ENCODE data around the gene OR13C9.
A peak's percentile ranks its signal among the peaks of the same experiment; 100 is the strongest.
"Not testable (repeated sequence)": the region's sequence is repeated elsewhere in the genome, so short reads cannot be mapped to it uniquely, and the experiment has no call there.

Gene OR13C9, protein sequence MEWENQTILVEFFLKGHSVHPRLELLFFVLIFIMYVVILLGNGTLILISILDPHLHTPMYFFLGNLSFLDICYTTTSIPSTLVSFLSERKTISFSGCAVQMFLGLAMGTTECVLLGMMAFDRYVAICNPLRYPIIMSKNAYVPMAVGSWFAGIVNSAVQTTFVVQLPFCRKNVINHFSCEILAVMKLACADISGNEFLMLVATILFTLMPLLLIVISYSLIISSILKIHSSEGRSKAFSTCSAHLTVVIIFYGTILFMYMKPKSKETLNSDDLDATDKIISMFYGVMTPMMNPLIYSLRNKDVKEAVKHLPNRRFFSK

GRCh38 chr9:104618104-104618503 is at the start of gene OR13C9:
OR13C9 (minus strand) TSS chr9:104618204; CDS start chr9:104618204, 0 bp downstream.
- no peak for DNase-seq (ENCODE audit: low read depth in 2 of 2)

DNA sequence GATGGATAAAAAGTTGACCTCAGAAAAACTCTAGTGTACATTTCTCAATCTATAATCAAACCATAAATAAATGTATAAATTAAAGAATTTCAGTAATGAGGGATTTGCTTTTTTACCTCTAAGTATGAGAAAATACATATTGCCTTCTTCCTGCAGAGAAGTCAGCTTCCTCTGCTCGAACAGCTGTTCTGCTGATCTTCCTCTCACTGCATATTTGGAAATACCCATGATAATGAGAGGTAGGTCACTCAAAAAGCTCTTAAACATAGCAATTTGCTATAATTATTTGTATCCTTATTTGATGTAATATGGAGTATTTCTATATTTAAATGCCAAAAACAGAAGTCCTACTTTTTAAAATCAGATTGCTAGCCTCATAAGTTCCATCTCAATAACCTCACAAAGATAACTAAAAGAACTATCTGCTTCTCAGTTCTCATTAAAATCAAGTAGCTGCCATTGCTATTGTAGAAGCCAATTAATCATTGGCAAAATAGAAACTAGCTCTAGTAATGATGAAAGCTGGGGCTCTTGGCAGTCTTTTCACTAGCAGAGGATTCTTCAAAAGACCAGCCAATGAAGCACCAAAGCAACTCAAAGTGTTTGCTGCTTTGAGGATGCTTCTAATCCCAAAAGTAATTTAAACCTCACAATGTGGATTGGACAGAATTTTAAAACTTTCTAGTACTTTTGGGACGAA is 40.6 kb upstream of the OR13C9 start:
- no peak for DNase-seq (ENCODE audit: low read depth in 2 of 2)

DNA sequence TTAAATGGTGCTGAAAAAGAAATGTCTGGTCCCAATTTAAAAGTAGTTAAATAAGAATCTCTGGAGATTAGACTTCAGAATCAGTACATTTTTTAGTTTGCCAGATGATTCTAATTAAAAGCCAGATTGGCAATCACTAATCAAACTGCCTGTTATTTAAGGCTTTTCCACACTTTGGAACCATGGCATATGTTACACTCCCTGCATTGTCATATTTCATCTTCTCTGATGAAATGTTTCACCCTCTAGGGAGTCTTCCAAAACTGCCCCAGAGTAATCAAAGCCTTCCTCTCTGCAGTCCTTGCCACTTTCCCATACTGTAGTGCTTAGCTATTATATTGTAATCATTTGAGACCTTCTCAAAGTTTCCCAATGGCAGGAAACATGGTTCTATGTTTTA is 17.5 kb upstream of the OR13C9 start:
- DNase-seq (ENCODE audit: low read depth in 2 of 2): peak; percentile 70 to 71

DNA sequence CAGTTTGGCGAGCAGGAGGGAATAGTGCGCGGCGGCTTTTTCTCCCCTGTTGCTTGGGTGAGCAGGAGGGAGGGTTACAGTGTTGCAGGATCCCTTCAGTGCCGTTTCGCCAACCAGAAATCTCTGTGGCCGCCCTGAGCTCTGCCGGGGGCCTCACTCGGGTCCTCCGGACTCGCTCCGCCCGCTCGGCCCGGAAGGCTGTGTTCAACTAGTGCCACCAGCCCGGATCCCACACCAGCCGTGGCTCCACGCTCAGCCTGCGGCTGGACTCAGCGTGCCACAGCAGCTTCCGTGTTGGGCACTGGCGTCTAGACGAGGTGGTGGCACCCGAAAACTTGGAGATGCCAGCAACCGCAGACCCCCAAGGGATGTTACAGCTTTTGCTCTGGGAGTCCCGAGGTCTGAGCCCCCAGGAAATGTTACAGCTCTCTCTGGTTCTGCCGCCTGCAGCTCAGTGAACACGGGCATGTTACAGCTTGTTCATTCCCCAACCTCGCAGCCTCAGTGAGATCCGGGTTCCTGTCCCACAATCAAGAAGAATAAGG is 16.0 kb upstream of the OR13C9 start:
- DNase-seq (ENCODE audit: low read depth in 2 of 2): no peak

DNA sequence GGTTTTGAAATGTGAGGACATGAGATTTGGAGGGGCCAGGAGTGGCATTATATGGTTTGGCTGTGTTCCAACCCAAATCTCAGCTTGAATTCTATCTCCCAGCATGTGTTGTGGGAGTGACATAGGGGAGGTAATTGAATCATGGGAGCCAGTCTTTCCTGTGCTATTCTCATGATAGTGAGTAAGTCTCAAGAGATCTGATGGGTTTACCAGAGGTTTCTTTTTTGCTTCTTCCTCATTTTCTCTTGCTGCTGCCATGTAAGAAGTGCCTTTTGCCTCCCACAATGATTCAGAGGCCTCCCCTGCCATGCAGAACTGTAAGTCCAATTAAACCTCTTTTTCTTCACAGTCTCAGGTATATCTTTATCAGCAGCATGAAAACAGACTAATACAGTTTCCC is 8.0 kb upstream of the OR13C9 start:
- DNase-seq (ENCODE audit: low read depth in 2 of 2): not testable (repeated sequence)

DNA sequence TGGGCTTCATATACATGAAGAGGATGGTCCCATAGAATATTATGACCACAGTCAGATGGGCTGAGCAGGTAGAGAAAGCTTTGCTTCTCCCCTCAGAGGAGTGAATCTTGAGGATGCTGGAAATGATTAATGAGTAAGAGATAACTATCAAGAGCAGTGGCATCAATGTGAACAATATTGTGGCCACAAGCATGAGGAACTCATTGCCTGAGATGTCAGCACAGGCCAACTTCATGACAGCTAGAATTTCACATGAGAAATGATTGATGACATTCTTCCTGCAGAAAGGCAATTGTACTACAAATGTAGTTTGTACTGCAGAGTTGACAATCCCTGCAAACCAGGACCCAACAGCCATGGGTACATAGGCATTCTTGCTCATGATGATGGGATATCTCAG is 586 bp downstream of the OR13C9 start:
- peak in 1 of 2 experiments; percentile 10 for DNase-seq (ENCODE audit: low read depth in 2 of 2)

DNA sequence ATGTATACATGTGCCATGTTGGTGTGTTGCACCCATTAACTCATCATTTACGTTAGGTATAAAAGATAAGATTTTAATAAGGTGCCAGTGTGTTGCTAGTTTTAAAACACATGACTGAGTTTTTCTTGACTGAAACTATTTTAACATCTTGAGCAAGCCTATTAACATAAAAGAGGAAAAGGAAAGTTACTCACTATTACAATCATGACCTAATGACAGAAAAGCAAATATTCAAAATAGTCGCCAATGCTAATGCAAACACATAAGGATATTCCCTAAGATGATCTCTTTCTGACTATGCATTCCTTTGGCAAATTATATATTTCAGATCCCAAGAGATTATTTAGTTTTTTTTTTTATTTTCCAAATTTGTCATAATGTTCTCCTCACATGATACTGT is 6.8 kb downstream of the OR13C9 start:
- no peak for DNase-seq (ENCODE audit: low read depth in 2 of 2)

GRCh38 chr9:104608336-104608735 is 9.7 kb downstream of the OR13C9 start:
- no peak for DNase-seq (ENCODE audit: low read depth in 2 of 2)

- no peak for DNase-seq (ENCODE audit: low read depth in 2 of 2)
These were observed 11.9 kb downstream of the OR13C9 start for GRCh38 chr9:104606152-104606551.

DNA sequence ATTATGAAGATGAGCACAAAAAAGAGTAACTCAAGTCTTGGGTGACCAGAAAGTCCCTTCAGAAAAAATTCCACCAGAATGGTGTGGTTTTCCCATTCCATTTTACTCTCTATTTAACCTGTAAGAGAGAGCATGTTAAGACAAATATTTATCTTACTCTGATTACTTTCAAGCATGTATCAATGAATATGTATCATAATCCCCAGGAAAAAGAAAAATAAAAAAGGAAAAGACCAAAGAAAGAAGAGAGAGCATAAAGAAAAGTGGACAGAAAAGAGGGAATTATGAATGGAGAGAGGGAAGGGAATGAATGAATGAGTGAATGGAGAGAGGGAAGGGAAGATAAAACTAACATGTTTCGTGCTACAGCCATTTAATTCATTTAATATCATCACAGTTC is 12.5 kb downstream of the OR13C9 start, which contains the start of gene OR13C2:
OR13C2 (minus strand) TSS at position 101 of the 400 bp plus-strand sequence; CDS start at position 101, 0 bp downstream.
- DNase-seq (ENCODE audit: low read depth in 2 of 2): not testable (repeated sequence)

GRCh38 chr9:104604801-104605200 is 13.2 kb downstream of the OR13C9 start:
- DNase-seq (ENCODE audit: low read depth in 2 of 2): no peak

DNA sequence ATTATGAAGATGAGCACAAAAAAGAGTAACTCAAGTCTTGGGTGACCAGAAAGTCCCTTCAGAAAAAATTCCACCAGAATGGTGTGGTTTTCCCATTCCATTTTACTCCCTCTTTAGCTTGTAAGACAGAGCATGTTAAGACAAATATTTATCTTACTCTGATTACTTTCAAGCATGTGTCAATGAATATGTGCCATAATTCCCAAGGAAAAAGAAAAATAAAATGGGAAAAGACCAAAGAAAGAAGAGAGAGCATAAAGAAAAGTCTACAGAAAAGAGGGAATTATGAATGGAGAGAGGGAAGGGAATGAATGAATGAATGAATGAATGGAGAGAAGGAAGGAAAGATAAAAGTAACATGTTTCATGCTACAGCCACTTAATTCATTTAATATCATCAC is 18.7 kb downstream of the OR13C9 start, which contains the start of gene OR13C5:
OR13C5 (minus strand) TSS at position 101 of the 400 bp plus-strand sequence; CDS start at position 101, 0 bp downstream.
- DNase-seq (ENCODE audit: low read depth in 2 of 2): not testable (repeated sequence)

- DNase-seq (ENCODE audit: low read depth in 2 of 2): not testable (repeated sequence)
These were observed 19.3 kb downstream of the OR13C9 start for GRCh38 chr9:104598749-104599148.

DNA sequence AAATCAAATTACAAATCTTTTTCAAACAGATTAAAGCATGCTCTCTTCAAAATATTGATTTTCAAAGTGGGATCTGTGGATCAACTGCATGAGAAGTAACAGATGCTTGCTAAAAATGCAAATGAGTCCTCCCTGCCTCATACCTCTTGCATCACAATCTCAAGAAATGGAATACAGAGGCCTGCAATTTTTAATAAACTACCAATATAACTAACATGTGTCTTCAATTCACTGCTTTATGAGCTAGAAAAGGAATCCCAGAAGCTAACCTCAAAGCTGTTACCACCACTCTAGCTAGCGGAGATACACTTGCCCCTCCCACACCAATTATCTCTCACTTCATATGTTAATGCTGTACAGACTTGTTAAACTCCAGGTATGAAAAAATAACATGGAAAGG is 28.4 kb downstream of the OR13C9 start:
- DNase-seq (ENCODE audit: low read depth in 2 of 2): peak; percentile 36 to 37

GRCh38 chr9:104586496-104587180 is 31.4 kb downstream of the OR13C9 start:
- DNase-seq (ENCODE audit: low read depth in 2 of 2): peak; percentile 92 to 93

- no peak for DNase-seq (ENCODE audit: low read depth in 2 of 2)
These were observed 37.4 kb downstream of the OR13C9 start for GRCh38 chr9:104580562-104580961.

GRCh38 chr9:104577263-104577662 is 40.7 kb downstream of the OR13C9 start:
- DNase-seq (ENCODE audit: low read depth in 2 of 2): no peak

- DNase-seq (ENCODE audit: low read depth in 2 of 2): peak in 1 of 2 experiments; percentile 26
These were observed 42.5 kb downstream of the OR13C9 start for GRCh38 chr9:104575456-104575855.

GRCh38 chr9:104572612-104573011 is 45.4 kb downstream of the OR13C9 start:
- no peak for DNase-seq (ENCODE audit: low read depth in 2 of 2)

- DNase-seq (ENCODE audit: low read depth in 2 of 2): no peak
These were observed 49.1 kb downstream of the OR13C9 start, which contains the start of gene OR13C8 for GRCh38 chr9:104568868-104569267. OR13C8 (plus strand) TSS chr9:104569168; CDS start chr9:104569168, 0 bp downstream.
